Endothelial cell of hepatic sinusoid (primary cell): ENCODE results near the gene RABGAP1L.
"Not testable (repeated sequence)": the region's sequence is repeated elsewhere in the genome, so short reads cannot be mapped to it uniquely, and the experiment has no call there.

Experiments
- in situ Hi-C: cut with HindIII; loops from 2 replicates; pipeline ENCODE4 v1.10.0; 2017; ENCODE audit warnings: low sequenced_read_pairs

The RABGAP1L gene

GRCh38 chr1:174153085-174153824 lies 6.1 kb upstream of the RABGAP1L start:
- in situ Hi-C loops, result no loop called here

- in situ Hi-C loops, result no loop called here
Measured at GRCh38 chr1:174153825-174154107, 5.6 kb upstream of the RABGAP1L start.

GRCh38 chr1:174156437-174156836 lies 2.9 kb upstream of the RABGAP1L start:
- in situ Hi-C loops, result no loop called here

- in situ Hi-C loops, result no loop called here
Measured at GRCh38 chr1:174157157-174157806, 2.0 kb upstream of the RABGAP1L start.

- in situ Hi-C loops, result no loop called here
Measured at GRCh38 chr1:174158767-174159251, 511 bp upstream of the RABGAP1L start.

- in situ Hi-C loops, result no loop called here
Measured at GRCh38 chr1:174160109-174160473, 771 bp downstream of the RABGAP1L start.

- in situ Hi-C loops, result no loop called here
Measured at GRCh38 chr1:174160603-174161002, 1.3 kb downstream of the RABGAP1L start.

GRCh38 chr1:174161813-174162212 lies 2.5 kb downstream of the RABGAP1L start:
- in situ Hi-C loops, result no loop called here

- in situ Hi-C loops, result no loop called here
Measured at GRCh38 chr1:174164826-174165225, 5.5 kb downstream of the RABGAP1L start.

- in situ Hi-C loops, result no loop called here
Measured at GRCh38 chr1:174165471-174166137, 6.3 kb downstream of the RABGAP1L start.

GRCh38 chr1:174166530-174167264 lies 7.4 kb downstream of the RABGAP1L start:
- in situ Hi-C loops, result no loop called here

GRCh38 chr1:174167265-174167803 lies 8.0 kb downstream of the RABGAP1L start:
- in situ Hi-C loops, result no loop called here

GRCh38 chr1:174169342-174169741 lies 10.0 kb downstream of the RABGAP1L start:
- in situ Hi-C loops, result no loop called here

GRCh38 chr1:174171073-174171472 lies 11.8 kb downstream of the RABGAP1L start:
- in situ Hi-C loops, result no loop called here

- in situ Hi-C loops, result no loop called here
Measured at GRCh38 chr1:174174461-174175329, 15.4 kb downstream of the RABGAP1L start.

- in situ Hi-C loops, result not testable (repeated sequence)
Measured at GRCh38 chr1:174178459-174178858, 19.1 kb downstream of the RABGAP1L start.

GRCh38 chr1:174189428-174190062 lies 30.2 kb downstream of the RABGAP1L start:
- in situ Hi-C loops, result no loop called here

GRCh38 chr1:174190691-174191199 lies 31.4 kb downstream of the RABGAP1L start:
- in situ Hi-C loops, result no loop called here

GRCh38 chr1:174191349-174191862 lies 32.1 kb downstream of the RABGAP1L start:
- in situ Hi-C loops, result no loop called here
